ENCODE measurements around the gene GNB2. TPM values are rescaled to one million over a fixed set of nuclear protein-coding genes. Genes with fewer than 3 reads are reported as not detected.

Gene GNB2
- total and polyA plus RNA-seq, 12 donors, result 32.8 to 227 (median 106) TPM

DNA sequence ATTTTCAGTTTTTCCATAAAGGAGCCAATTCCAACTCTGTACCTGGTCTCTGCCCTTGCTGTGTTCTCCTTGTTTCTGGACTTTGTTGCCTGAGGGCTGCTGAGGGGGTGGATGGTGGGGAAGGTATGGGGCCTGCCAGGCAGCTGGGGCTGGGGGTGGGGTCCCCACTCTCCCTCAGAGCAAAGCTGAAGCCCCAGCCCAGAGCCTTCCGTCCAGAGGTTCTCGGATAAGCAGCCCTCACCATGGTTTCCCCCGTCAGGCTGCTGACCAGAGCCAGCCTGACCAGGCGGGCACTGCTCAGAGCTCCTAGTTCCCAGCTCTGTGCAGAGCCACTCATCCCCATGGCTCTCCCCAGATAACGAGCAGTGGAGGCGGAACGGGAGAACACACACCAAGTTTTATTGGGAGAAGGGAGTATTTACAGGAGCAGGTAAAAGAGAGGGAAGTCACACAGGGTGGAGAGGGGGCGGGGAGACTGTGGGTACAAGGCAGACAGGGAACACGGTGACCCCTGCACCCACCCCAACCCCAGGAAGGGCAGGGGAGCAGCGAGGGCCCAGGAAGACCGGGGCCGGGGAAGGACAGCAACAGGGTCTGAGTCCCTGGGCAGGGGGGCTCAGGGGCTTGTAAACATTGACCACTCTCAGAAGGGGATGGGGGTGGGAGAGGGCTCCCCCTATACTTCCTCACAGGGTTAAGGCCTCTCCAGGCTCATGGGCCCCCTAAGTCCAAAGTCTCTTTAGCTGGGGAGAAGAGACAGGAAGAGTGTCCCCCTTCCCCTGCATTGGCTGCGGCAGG, 5.8 kb downstream of the GNB2 start:
- intact Hi-C loops (cut with DNase I), result loop anchor here in 3 of 10 donors (5.0 to 10.0 kb wide), 3 partner anchors 67 to 247 kb away; partner anchors contain the start of genes MOSPD3 (in 1 of the 3) and TSC22D4 (in 1 of the 3)
- TF ChIP-seq, protein P1, sequence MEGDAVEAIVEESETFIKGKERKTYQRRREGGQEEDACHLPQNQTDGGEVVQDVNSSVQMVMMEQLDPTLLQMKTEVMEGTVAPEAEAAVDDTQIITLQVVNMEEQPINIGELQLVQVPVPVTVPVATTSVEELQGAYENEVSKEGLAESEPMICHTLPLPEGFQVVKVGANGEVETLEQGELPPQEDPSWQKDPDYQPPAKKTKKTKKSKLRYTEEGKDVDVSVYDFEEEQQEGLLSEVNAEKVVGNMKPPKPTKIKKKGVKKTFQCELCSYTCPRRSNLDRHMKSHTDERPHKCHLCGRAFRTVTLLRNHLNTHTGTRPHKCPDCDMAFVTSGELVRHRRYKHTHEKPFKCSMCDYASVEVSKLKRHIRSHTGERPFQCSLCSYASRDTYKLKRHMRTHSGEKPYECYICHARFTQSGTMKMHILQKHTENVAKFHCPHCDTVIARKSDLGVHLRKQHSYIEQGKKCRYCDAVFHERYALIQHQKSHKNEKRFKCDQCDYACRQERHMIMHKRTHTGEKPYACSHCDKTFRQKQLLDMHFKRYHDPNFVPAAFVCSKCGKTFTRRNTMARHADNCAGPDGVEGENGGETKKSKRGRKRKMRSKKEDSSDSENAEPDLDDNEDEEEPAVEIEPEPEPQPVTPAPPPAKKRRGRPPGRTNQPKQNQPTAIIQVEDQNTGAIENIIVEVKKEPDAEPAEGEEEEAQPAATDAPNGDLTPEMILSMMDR (IDR thresholded peaks at IDR 0.05), result no peak
- 67 to 69% methylated on average over 12 to 13 of the region's 13 CpGs for WGBS, 2 donors
- peaks cover 0 to 82% (median 57%) of the 10 kb centered on the region in 9 donors for H3K36me3 ChIP-seq
- no peaks in the 10 kb centered on the region for H3K27me3 ChIP-seq
- no peaks in the 10 kb centered on the region for H3K9me3 ChIP-seq
- DNase-seq, result no peak
- H3K4me1 ChIP-seq, result peaks cover 0 to 49% (median 23%) of the 10 kb centered on the region in 9 donors
- ATAC-seq, result no peak
- no peak overlapping the region for H3K4me3 ChIP-seq
- peak overlapping the region in 4 of 10 donors; percentile 49 to 53 (median 52) for H3K27ac ChIP-seq

DNA sequence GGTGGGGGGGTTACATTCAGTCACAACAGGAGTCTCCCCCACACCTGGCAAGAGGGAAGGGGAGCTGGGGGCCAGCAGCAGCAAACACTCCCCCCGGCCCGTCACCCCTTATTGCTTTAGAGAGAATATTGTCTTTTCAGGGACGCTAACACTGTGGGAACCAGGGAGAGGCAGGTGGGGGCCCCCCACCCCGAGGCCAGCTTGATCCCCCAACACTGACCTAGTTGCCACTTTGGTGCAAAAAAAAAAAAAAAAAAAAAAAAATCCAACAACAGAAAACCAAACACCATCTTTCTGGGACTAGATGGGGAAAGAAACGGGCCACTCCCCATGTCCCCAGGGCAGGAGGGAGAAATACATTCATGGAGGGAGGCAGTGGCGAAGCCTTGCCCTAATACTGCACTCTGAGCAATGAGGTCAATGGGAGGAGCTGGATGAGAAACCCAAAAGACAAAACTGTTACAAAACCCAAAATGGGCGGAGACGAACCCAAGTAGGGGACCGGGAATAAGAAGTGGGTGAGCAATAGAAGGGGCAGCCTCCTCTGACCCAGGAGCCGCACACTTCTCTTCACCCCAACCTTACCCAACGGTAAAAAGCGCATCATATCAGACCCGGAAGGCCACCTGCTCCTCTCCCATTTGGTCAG, 6.5 kb downstream of the GNB2 start:
- WGBS, 2 donors, result 71 to 78% methylated on average over 13 of the region's 13 CpGs
- Histone ChIP-seq H3K36me3 (peaks cover 0 to 89% (median 64%) of the 10 kb centered on the region in 9 donors), H3K27ac (peak overlapping the region in 6 of 10 donors; percentile 4 to 55 (median 50)), H3K4me1 (peaks cover 0 to 49% (median 23%) of the 10 kb centered on the region in 9 donors), H3K27me3 (no peaks in the 10 kb centered on the region), H3K4me3 (no peak overlapping the region), H3K9me3 (no peaks in the 10 kb centered on the region)
- intact Hi-C loops (cut with DNase I), result loop anchor here in 7 of 10 donors (5.0 to 10.0 kb wide), 5 partner anchors 68 to 248 kb away; partner anchors contain the start of genes SPACDR (in 2 of the 7), TSC22D4 (in 2 of the 7) and MOSPD3 (in 1 of the 7)
- TF ChIP-seq, protein P1 (IDR thresholded peaks at IDR 0.05), result no peak
- DNase-seq, result peak in 1 of 2 donors; percentile 48
- peak in 6 of 8 donors; percentile 7 to 41 (median 21) for ATAC-seq

DNA sequence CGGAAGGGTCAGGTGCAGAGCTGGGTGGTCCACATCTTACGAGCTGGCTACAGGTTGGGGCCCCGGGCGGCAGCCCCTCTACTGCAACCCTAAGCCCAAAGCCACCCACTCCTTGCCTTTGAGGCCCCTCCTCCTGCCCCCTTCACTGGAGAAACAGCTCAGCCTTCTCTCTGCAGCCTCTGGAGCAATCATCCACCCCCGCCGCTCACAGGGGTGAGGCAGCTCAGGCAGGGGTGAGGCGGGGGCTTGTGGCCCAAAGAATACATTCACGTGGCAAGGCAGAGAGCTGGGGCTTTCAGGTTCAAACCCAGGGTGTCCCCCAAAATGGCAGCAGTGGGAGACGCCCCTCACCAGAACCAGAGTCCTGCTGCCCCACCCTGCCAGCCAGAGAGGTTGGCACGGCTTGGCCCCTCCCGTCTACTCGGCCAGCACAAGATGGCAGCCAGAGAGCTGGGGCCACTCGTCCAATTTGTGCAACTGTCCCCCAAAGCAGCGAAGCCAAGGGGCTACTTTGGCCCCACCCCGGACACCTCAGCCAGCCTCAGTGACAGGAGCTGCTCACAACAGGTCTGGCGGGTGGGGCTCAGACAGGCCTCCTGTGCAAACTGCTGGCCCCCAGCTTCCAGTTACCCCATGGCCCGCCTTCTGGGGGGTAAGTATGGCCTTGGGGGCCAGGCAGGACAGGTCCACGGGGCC, 7.2 kb downstream of the GNB2 start:
- Histone ChIP-seq H3K4me3 (no peak overlapping the region), H3K27ac (peak overlapping the region in 6 of 10 donors; percentile 4 to 55 (median 21)), H3K36me3 (peaks cover 0 to 96% (median 71%) of the 10 kb centered on the region in 9 donors), H3K9me3 (no peaks in the 10 kb centered on the region), H3K4me1 (peaks cover 0 to 45% (median 23%) of the 10 kb centered on the region in 9 donors), H3K27me3 (no peaks in the 10 kb centered on the region)
- TF ChIP-seq, protein P1 (IDR thresholded peaks at IDR 0.05), result no peak
- DNase-seq, result no peak
- intact Hi-C loops (cut with DNase I), result loop anchor here in 4 of 10 donors (5.0 to 10.0 kb wide), 3 partner anchors 73 to 216 kb away; partner anchors contain the start of genes SPACDR (in 2 of the 4) and TSC22D4 (in 1 of the 4)
- ATAC-seq, result peak in 2 of 8 donors; percentile 0 to 1
- WGBS, 2 donors, result 85 to 86% methylated on average over 17 to 18 of the region's 18 CpGs
